HUES64 (cell line): ENCODE results near the gene ELL2.

Experiments
- H3K27ac ChIP-seq: 2 replicates; pipeline ENCODE4 v1.7.0; 2013; ENCODE audit warnings: low read depth, low read length, inconsistent platforms
- H3K27me3 ChIP-seq: 2 replicates; pipeline ENCODE4 v1.6.1; 2013; ENCODE audit warnings: mild to moderate bottlenecking, low read length; ENCODE audit not compliant: insufficient read depth
- H3K36me3 ChIP-seq: 2 replicates; pipeline ENCODE4 v1.6.1; 2013; ENCODE audit warnings: mild to moderate bottlenecking, low read length; ENCODE audit not compliant: insufficient read depth
- H3K4me1 ChIP-seq: 2 replicates; pipeline ENCODE4 v1.6.1; 2013; ENCODE audit warnings: mild to moderate bottlenecking, low read length, moderate library complexity; ENCODE audit not compliant: insufficient read depth
- H3K4me3 ChIP-seq: 2 replicates; pipeline ENCODE4 v1.5.1; 2013; ENCODE audit warnings: mild to moderate bottlenecking, low read length, moderate library complexity
- H3K9ac ChIP-seq: 2 replicates; pipeline ENCODE4 v1.6.1; 2013; ENCODE audit warnings: mild to moderate bottlenecking, low read depth, low read length
- H3K9me3 ChIP-seq: 2 replicates; pipeline ENCODE4 v1.6.1; 2013; ENCODE audit warnings: low read depth, low read length; ENCODE audit not compliant: insufficient read depth
- WGBS: fragments of 150-250, 120-280 bp; methylation state at CpG from one replicate; pipeline ENCODE4 v1.1.7; 2013; ENCODE audit warnings: missing lambda C conversion rate; 5-methylcytosine and 5-hydroxymethylcytosine counted together

Gene ELL2

GRCh38 chr5:95903838-95904237 is 57.8 kb downstream of the ELL2 start:
- Histone ChIP-seq H3K27ac (no peak overlapping the region), H3K4me1 (peaks cover 4% of the 10 kb centered on the region), H3K27me3 (no peaks in the 10 kb centered on the region), H3K36me3 (peaks cover 20% of the 10 kb centered on the region; the same call in 1 of the 2 replicates), H3K4me3 (no peak overlapping the region), H3K9me3 (no peaks in the 10 kb centered on the region), H3K9ac (no peak overlapping the region)
- WGBS: 95% methylated on average over 4 of the region's 4 CpGs

GRCh38 chr5:95901676-95902627 is 59.7 kb downstream of the ELL2 start:
- Histone ChIP-seq H3K4me3 (no peak overlapping the region), H3K4me1 (peaks cover 2% of the 10 kb centered on the region), H3K9me3 (no peaks in the 10 kb centered on the region), H3K9ac (no peak overlapping the region), H3K36me3 (peaks cover 33% of the 10 kb centered on the region), H3K27me3 (no peaks in the 10 kb centered on the region), H3K27ac (no peak overlapping the region)
- 93% methylated on average over 10 of the region's 11 CpGs for WGBS

- H3K27me3 ChIP-seq: no peaks in the 10 kb centered on the region
- H3K36me3 ChIP-seq: peaks cover 37% of the 10 kb centered on the region
- no peak overlapping the region for H3K27ac ChIP-seq
- H3K4me3 ChIP-seq: no peak overlapping the region
- no peaks in the 10 kb centered on the region for H3K9me3 ChIP-seq
- no peak overlapping the region for H3K9ac ChIP-seq
- WGBS: 96% methylated on average over 4 of the region's 4 CpGs
- H3K4me1 ChIP-seq: peaks cover 16% of the 10 kb centered on the region
These were observed 61.2 kb downstream of the ELL2 start for GRCh38 chr5:95900383-95900958.

GRCh38 chr5:95899829-95900228 is 61.8 kb downstream of the ELL2 start:
- Histone ChIP-seq H3K27me3 (no peaks in the 10 kb centered on the region), H3K9me3 (no peaks in the 10 kb centered on the region), H3K9ac (no peak overlapping the region), H3K4me3 (no peak overlapping the region), H3K27ac (no peak overlapping the region), H3K4me1 (peaks cover 23% of the 10 kb centered on the region), H3K36me3 (peaks cover 37% of the 10 kb centered on the region)
- 89% methylated on average over 3 of the region's 3 CpGs for WGBS

GRCh38 chr5:95899006-95899405 is 62.6 kb downstream of the ELL2 start:
- WGBS: 83% methylated on average over 1 of the region's 1 CpG
- Histone ChIP-seq H3K4me1 (peaks cover 30% of the 10 kb centered on the region), H3K36me3 (peaks cover 37% of the 10 kb centered on the region), H3K4me3 (no peak overlapping the region), H3K27ac (no peak overlapping the region), H3K9me3 (no peaks in the 10 kb centered on the region), H3K27me3 (no peaks in the 10 kb centered on the region), H3K9ac (no peak overlapping the region)

GRCh38 chr5:95895771-95896170 is 65.9 kb downstream of the ELL2 start:
- peak overlapping the region; percentile 77 for H3K27ac ChIP-seq
- WGBS: 68% methylated on average over 5 of the region's 5 CpGs
- peaks cover 30% of the 10 kb centered on the region for H3K4me1 ChIP-seq

GRCh38 chr5:95895251-95895650 is 66.4 kb downstream of the ELL2 start:
- Histone ChIP-seq H3K4me1 (peaks cover 30% of the 10 kb centered on the region), H3K4me3 (no peak overlapping the region), H3K9me3 (no peaks in the 10 kb centered on the region), H3K27ac (peak overlapping the region; percentile 77), H3K9ac (no peak overlapping the region; the same call in 1 of the 2 replicates), H3K36me3 (peaks cover 40% of the 10 kb centered on the region), H3K27me3 (no peaks in the 10 kb centered on the region)
- WGBS: 54% methylated on average over 3 of the region's 3 CpGs

More at GRCh38 chr5:95895771-95896170, 65.9 kb downstream of the ELL2 start:
- Histone ChIP-seq H3K36me3 (peaks cover 41% of the 10 kb centered on the region), H3K9ac (no peak overlapping the region), H3K27me3 (no peaks in the 10 kb centered on the region), H3K4me3 (no peak overlapping the region), H3K9me3 (no peaks in the 10 kb centered on the region)

GRCh38 chr5:95892784-95893354 is 68.8 kb downstream of the ELL2 start:
- Histone ChIP-seq H3K4me1 (peaks cover 30% of the 10 kb centered on the region), H3K9ac (no peak overlapping the region), H3K4me3 (no peak overlapping the region), H3K36me3 (peaks cover 41% of the 10 kb centered on the region), H3K9me3 (no peaks in the 10 kb centered on the region), H3K27ac (no peak overlapping the region), H3K27me3 (no peaks in the 10 kb centered on the region)
- 90% methylated on average over 3 of the region's 5 CpGs for WGBS

- H3K27ac ChIP-seq: no peak overlapping the region
These were observed 70.2 kb downstream of the ELL2 start for GRCh38 chr5:95891499-95891898.

GRCh38 chr5:95889076-95889475 is 72.6 kb downstream of the ELL2 start:
- no peaks in the 10 kb centered on the region for H3K9me3 ChIP-seq
- H3K27me3 ChIP-seq: no peaks in the 10 kb centered on the region
- no peak overlapping the region for H3K4me3 ChIP-seq
- H3K36me3 ChIP-seq: peaks cover 35% of the 10 kb centered on the region
- 100% methylated on average over 1 of the region's 1 CpG for WGBS
- H3K27ac ChIP-seq: no peak overlapping the region
- H3K9ac ChIP-seq: no peak overlapping the region
- H3K4me1 ChIP-seq: 0 out of 2 replicates have a peak, but pooled peaks cover under 1% of the 10 kb centered on the region

More at GRCh38 chr5:95891499-95891898, 70.2 kb downstream of the ELL2 start:
- Histone ChIP-seq H3K4me3 (no peak overlapping the region), H3K27me3 (no peaks in the 10 kb centered on the region), H3K9ac (no peak overlapping the region), H3K9me3 (no peaks in the 10 kb centered on the region), H3K36me3 (peaks cover 31% of the 10 kb centered on the region), H3K4me1 (peaks cover 24% of the 10 kb centered on the region)
- WGBS: 93% methylated on average over 2 of the region's 2 CpGs

- WGBS: 95% methylated on average over 4 of the region's 5 CpGs
- Histone ChIP-seq H3K4me1 (no peaks in the 10 kb centered on the region), H3K4me3 (no peak overlapping the region), H3K9ac (no peak overlapping the region), H3K27me3 (no peaks in the 10 kb centered on the region), H3K9me3 (no peaks in the 10 kb centered on the region), H3K36me3 (peaks cover 35% of the 10 kb centered on the region), H3K27ac (no peak overlapping the region)
These were observed 73.7 kb downstream of the ELL2 start for GRCh38 chr5:95887977-95888376.
